Neural cell (in vitro differentiated cells): ENCODE results near the gene LHX5. TPM values are rescaled to one million over a fixed set of nuclear protein-coding genes. Genes with fewer than 3 reads are reported as not detected.

ENCODE experiments used
- H2AFZ ChIP-seq: fragments of 200-600, 300-800 bp; sonication (generic), shearing (Covaris generic); 2 replicates; pipeline ENCODE4 v1.6.0; 2014; ENCODE audit warnings: low read depth, mild to moderate bottlenecking, antibody characterized with exemption, low read length, moderate library complexity
- H3F3A ChIP-seq: fragments of 200-600 bp; shearing (Covaris generic); 2 replicates; pipeline ENCODE4 v1.6.1; 2016; ENCODE audit warnings: mild to moderate bottlenecking, moderate library complexity, mixed read lengths, antibody characterized with exemption, low read length; ENCODE audit not compliant: insufficient read depth, poor library complexity, severe bottlenecking
- H3K27ac ChIP-seq: fragments of 200-600, 300-800 bp; sonication (generic), shearing (Covaris generic); 2 replicates; pipeline ENCODE4 v1.5.1; 2014; ENCODE audit warnings: mild to moderate bottlenecking, low read length, moderate library complexity
- H3K27me3 ChIP-seq: fragments of 300-800, 200-600 bp; sonication (generic), shearing (Covaris generic); 2 replicates; pipeline ENCODE4 v1.6.0; 2014; ENCODE audit warnings: mild to moderate bottlenecking, low read depth, low read length, moderate library complexity; ENCODE audit not compliant: insufficient read depth
- H3K36me3 ChIP-seq: fragments of 300-800, 200-600 bp; sonication (generic), shearing (Covaris generic); 2 replicates; pipeline ENCODE4 v1.5.1; 2014; ENCODE audit warnings: mild to moderate bottlenecking, antibody characterized with exemption, low read length, moderate library complexity; ENCODE audit not compliant: insufficient read depth
- H3K4me2 ChIP-seq: fragments of 300-800, 200-600 bp; sonication (generic), shearing (Covaris generic); 2 replicates; pipeline ENCODE4 v1.6.0; 2014; ENCODE audit warnings: mild to moderate bottlenecking, low read length
- H3K4me3 ChIP-seq: fragments of 300-800, 200-600 bp; sonication (generic), shearing (Covaris generic); 2 replicates; pipeline ENCODE4 v1.5.1; 2014; ENCODE audit warnings: mild to moderate bottlenecking, low read length, moderate library complexity
- H3K79me2 ChIP-seq: fragments of 200-600 bp; shearing (Covaris generic); replicated peaks from 2 replicates; pipeline ENCODE4 v1.6.0; 2014; ENCODE audit warnings: mild to moderate bottlenecking, low read length, moderate library complexity; ENCODE audit not compliant: insufficient read depth
- H3K9ac ChIP-seq: fragments of 300-800, 200-600 bp; sonication (generic), shearing (Covaris generic); 2 replicates; pipeline ENCODE4 v1.6.1; 2016; ENCODE audit warnings: mild to moderate bottlenecking, low read length, mixed read lengths
- H3K9me2 ChIP-seq: fragments of 200-600 bp; shearing (Covaris generic); 2 replicates; pipeline ENCODE4 v1.6.1; 2016; ENCODE audit warnings: mild to moderate bottlenecking, low read length, mixed read lengths; ENCODE audit not compliant: insufficient read depth
- H3K9me3 ChIP-seq: fragments of 200-600, 300-800 bp; sonication (generic), shearing (Covaris generic); 2 replicates; pipeline ENCODE4 v1.6.1; 2016; ENCODE audit warnings: mild to moderate bottlenecking, mixed run types, low read length, moderate library complexity, mixed read lengths
- H4K20me1 ChIP-seq: fragments of 200-600 bp; shearing (Covaris generic); 2 replicates; pipeline ENCODE4 v1.6.1; 2016; ENCODE audit warnings: mild to moderate bottlenecking, mixed run types; ENCODE audit not compliant: insufficient read depth
- CTCF ChIP-seq: fragments of 450-650 bp; IDR thresholded peaks from 2 replicates; pipeline ENCODE4 v1.5.1; 2014; ENCODE audit warnings: antibody characterized with exemption, mild to moderate bottlenecking, moderate library complexity; ENCODE audit not compliant: poor library complexity, severe bottlenecking
- EP300 ChIP-seq: fragments of 450-650 bp; conservative IDR thresholded peaks from 2 replicates; pipeline ENCODE4 v1.6.1; 2014; ENCODE audit warnings: antibody characterized with exemption, mild to moderate bottlenecking, moderate library complexity; ENCODE audit not compliant: poor library complexity, severe bottlenecking
- EZH2 ChIP-seq: fragments of 200-600, 300-800 bp; shearing (Covaris generic), sonication (generic); IDR thresholded peaks from 2 replicates; pipeline ENCODE4 v1.6.1; 2014; ENCODE audit warnings: antibody characterized with exemption, low read length, borderline replicate concordance, mild to moderate bottlenecking; ENCODE audit not compliant: insufficient read depth, poor library complexity, severe bottlenecking
- MXI1 ChIP-seq: fragments of 450-650 bp; conservative IDR thresholded peaks from 2 replicates; pipeline ENCODE4 v1.6.1; 2014; ENCODE audit warnings: antibody characterized with exemption, mild to moderate bottlenecking; ENCODE audit not compliant: poor library complexity, severe bottlenecking
- POLR2AphosphoS5 ChIP-seq: IDR thresholded peaks from 2 replicates; pipeline ENCODE4 v1.6.1; 2012
- RAD21 ChIP-seq: fragments of 450-650 bp; conservative IDR thresholded peaks from 2 replicates; pipeline ENCODE4 v1.6.1; 2014; ENCODE audit warnings: antibody characterized with exemption, mild to moderate bottlenecking, moderate library complexity
- REST ChIP-seq: IDR thresholded peaks from 2 replicates; pipeline ENCODE4 v1.6.1; 2012; ENCODE audit warnings: borderline replicate concordance
- SMC3 ChIP-seq: fragments of 450-650 bp; conservative IDR thresholded peaks from 2 replicates; pipeline ENCODE4 v1.6.1; 2014; ENCODE audit warnings: antibody characterized with exemption, mild to moderate bottlenecking, moderate library complexity; ENCODE audit not compliant: poor library complexity
- TAF1 ChIP-seq: IDR thresholded peaks from 2 replicates; pipeline ENCODE4 v1.6.1; 2012; ENCODE audit warnings: low read depth
- polyA plus RNA-seq: library from polyadenylated mRNA; depleted of rRNA; stranded (reverse); fragments of >200 nt; gene quantifications from 2 replicates; pipeline ENCODE4 v1.2.3, GENCODE V29; 2014

Gene LHX5
- polyA plus RNA-seq, 1 donor from 2014 or later: 3.8 TPM

GRCh38 chr12:113480336-113480971 lies 8.8 kb upstream of the LHX5 start:
- TF ChIP-seq SMC3 (no peak), TAF1 (no peak), REST (no peak), RAD21 (no peak), EP300 (no peak), MXI1 (no peak), POLR2AphosphoS5 (no peak), CTCF (no peak), EZH2 (no peak)
- no peak overlapping the region for H3K27ac ChIP-seq
- H3K9me2 ChIP-seq: no peaks in the 10 kb centered on the region
- no peaks in the 10 kb centered on the region for H4K20me1 ChIP-seq
- H2AFZ ChIP-seq: no peak overlapping the region
- H3K4me3 ChIP-seq: no peak overlapping the region
- H3K9ac ChIP-seq: no peak overlapping the region
- no peaks in the 10 kb centered on the region for H3F3A ChIP-seq
- no peaks in the 10 kb centered on the region for H3K36me3 ChIP-seq
- no peaks in the 10 kb centered on the region for H3K9me3 ChIP-seq
- H3K27me3 ChIP-seq: peaks cover 96% of the 10 kb centered on the region
- no peak overlapping the region for H3K4me2 ChIP-seq
- H3K79me2 ChIP-seq: no peaks in the 10 kb centered on the region

GRCh38 chr12:113479590-113480335 lies 8.1 kb upstream of the LHX5 start:
- H3K79me2 ChIP-seq: no peaks in the 10 kb centered on the region
- peaks cover 96% of the 10 kb centered on the region for H3K27me3 ChIP-seq

More at GRCh38 chr12:113479590-113480335, 8.1 kb upstream of the LHX5 start:
- Histone ChIP-seq H3K4me2 (no peak overlapping the region), H3K9ac (peak overlapping the region; percentile 28), H4K20me1 (no peaks in the 10 kb centered on the region), H3K9me2 (no peaks in the 10 kb centered on the region), H3K4me3 (peak overlapping the region; percentile 10), H3K9me3 (no peaks in the 10 kb centered on the region), H2AFZ (no peak overlapping the region), H3K36me3 (no peaks in the 10 kb centered on the region), H3F3A (no peaks in the 10 kb centered on the region), H3K27ac (peak overlapping the region; percentile 5)
- peak; percentile 11 for TF ChIP-seq CTCF
- peak; percentile 98 for TF ChIP-seq REST
- TF ChIP-seq EP300: no peak
- TF ChIP-seq POLR2AphosphoS5: peak; percentile 72
